OCI-LY7 (cell line): ENCODE data around the gene PDPN. TPM values are rescaled to one million over a fixed set of nuclear protein-coding genes. Genes with fewer than 3 reads are reported as not detected.

Experiments used
- BruUV-seq: library from RNA; stranded (reverse); fragments of 400-500 nt; replicated peaks from 2 replicates; lab custom pipeline; 2021; lab: Mats Ljungman, UMichigan
- CTCF ChIA-PET: fragments of 300-600 bp; sonication (Branson Sonifier 250); formaldehyde crosslinking; loops from one replicate; lab custom pipeline; 2022; ENCODE audit warnings: antibody characterized with exemption; ENCODE audit not compliant: unreplicated experiment; lab: Charles Lee
- POLR2A ChIA-PET: fragments of 300-600 bp; sonication (Branson Sonifier 250); formaldehyde crosslinking; loops from one replicate; lab custom pipeline; 2022; ENCODE audit warnings: antibody characterized with exemption; lab: Charles Lee
- DNase-seq: peaks from one replicate; pipeline ENCODE4 v3.0.0-alpha.2; 2015; ENCODE audit warnings: low spot score
- H2AFZ ChIP-seq: fragments of 200-600 bp; sonication (generic), shearing (Covaris generic); 2 replicates; pipeline ENCODE4 v1.6.1; 2014; ENCODE audit warnings: mild to moderate bottlenecking, antibody characterized with exemption, low read length, moderate library complexity
- H3K27ac ChIP-seq: fragments of 200-600 bp; sonication (generic); 2 replicates; pipeline ENCODE4 v1.5.1; 2014; ENCODE audit warnings: mixed run types, low read depth, mild to moderate bottlenecking, moderate library complexity, low read length, inconsistent platforms; ENCODE audit not compliant: poor library complexity, severe bottlenecking
- H3K36me3 ChIP-seq: fragments of 200-600 bp; sonication (generic); 2 replicates; pipeline ENCODE4 v1.6.1; 2014; ENCODE audit warnings: mild to moderate bottlenecking, antibody characterized with exemption, low read length, moderate library complexity, mixed read lengths; ENCODE audit not compliant: insufficient read depth
- H3K4me1 ChIP-seq: fragments of 200-600 bp; sonication (generic); 2 replicates; pipeline ENCODE4 v1.5.1; 2014; ENCODE audit warnings: mild to moderate bottlenecking, low read length; ENCODE audit not compliant: insufficient read depth, poor library complexity, severe bottlenecking
- H3K4me2 ChIP-seq: fragments of 200-600 bp; sonication (generic); 2 replicates; pipeline ENCODE4 v1.6.1; 2014; ENCODE audit warnings: mild to moderate bottlenecking, low read length
- H3K4me3 ChIP-seq: fragments of 200-600 bp; sonication (generic); 2 replicates; pipeline ENCODE4 v1.5.1; 2014; ENCODE audit warnings: mild to moderate bottlenecking, low read depth, low read length; ENCODE audit not compliant: poor library complexity, severe bottlenecking
- H3K79me2 ChIP-seq: fragments of 200-600 bp; sonication (generic); 2 replicates; pipeline ENCODE4 v1.6.1; 2016; ENCODE audit warnings: low read depth, mild to moderate bottlenecking, low read length, moderate library complexity, mixed read lengths; ENCODE audit not compliant: insufficient read depth
- H3K9me2 ChIP-seq: fragments of 200-600 bp; sonication (generic); 2 replicates; pipeline ENCODE4 v1.6.1; 2016; ENCODE audit warnings: mild to moderate bottlenecking, low read length, mixed read lengths; ENCODE audit not compliant: insufficient read depth
- H3K9me3 ChIP-seq: fragments of 200-600 bp; sonication (generic); 2 replicates; pipeline ENCODE4 v1.6.1; 2014; ENCODE audit warnings: mild to moderate bottlenecking, mixed run types, low read length, mixed read lengths
- H4K20me1 ChIP-seq: fragments of 200-600 bp; sonication (generic); 2 replicates; pipeline ENCODE4 v1.6.1; 2014; ENCODE audit warnings: mild to moderate bottlenecking, antibody characterized with exemption, low read length, moderate library complexity, mixed read lengths; ENCODE audit not compliant: insufficient read depth
- EZH2phosphoT487 ChIP-seq: fragments of 200-600 bp; sonication (generic); IDR thresholded peaks from 2 replicates; pipeline ENCODE4 v1.6.1; 2018; ENCODE audit warnings: low read depth, borderline replicate concordance, mild to moderate bottlenecking, mixed run types, antibody characterized with exemption, low read length, moderate library complexity, mixed read lengths
- intact Hi-C: fragments of 100-400 bp; cut with micrococcal nuclease; formaldehyde crosslinking; loops from one replicate; pipeline ENCODE4 v1.10.0; 2022; ENCODE audit not compliant: unreplicated experiment
- total RNA-seq, 2 experiments: library from RNA; depleted of rRNA in 1 of 2; stranded (reverse); fragments of >200 nt in 1 of 2; shearing (Covaris generic) in 1 of 2; gene quantifications; 2 replicates each; pipeline ENCODE4 v1.2.3, GENCODE V29; 2014 to 2022
- TF ChIP-seq, protein P1 (sequence below): fragments of 200-600 bp; sonication (generic); conservative IDR thresholded peaks from 2 replicates; pipeline ENCODE4 v1.5.1; 2014; ENCODE audit warnings: mild to moderate bottlenecking, antibody characterized with exemption, low read length, moderate library complexity, mixed read lengths

PDPN gene
- total RNA-seq, 2 experiments from 2014 or later = not detected

DNA sequence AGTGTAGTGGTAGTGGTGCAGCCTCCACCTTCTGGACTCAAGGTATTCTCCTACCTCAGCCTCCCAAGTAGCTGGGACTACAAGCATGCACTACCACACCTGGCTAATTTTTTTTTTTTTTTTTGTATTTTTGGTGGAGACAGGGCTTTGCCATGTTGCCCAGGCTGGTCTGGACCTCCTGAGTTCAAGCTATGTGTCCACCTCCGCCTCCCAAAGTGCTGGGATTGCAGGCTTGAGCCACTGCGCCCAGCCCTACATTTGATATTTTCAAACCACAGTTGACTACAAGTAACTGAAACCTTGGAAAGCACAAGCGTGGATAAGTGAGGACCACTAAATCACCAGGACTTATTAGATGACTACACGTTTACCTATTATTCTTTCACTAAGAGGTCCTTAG is 10.0 kb upstream of the PDPN start:
- H3K4me2 ChIP-seq = no peak overlapping the region
- ChIA-PET CTCF (no interaction called here), POLR2A (no interaction called here)
- intact Hi-C loops = no loop called here
- no peaks in the 10 kb centered on the region for H3K36me3 ChIP-seq
- H3K79me2 ChIP-seq = no peaks in the 10 kb centered on the region
- H2AFZ ChIP-seq = no peak overlapping the region
- H3K9me2 ChIP-seq = no peaks in the 10 kb centered on the region
- no peak for DNase-seq
- H3K4me3 ChIP-seq = no peak overlapping the region
- BruUV-seq = no TSS peak
- no peaks in the 10 kb centered on the region for H4K20me1 ChIP-seq
- no peaks in the 10 kb centered on the region for H3K4me1 ChIP-seq
- H3K27ac ChIP-seq = no peak overlapping the region
- no peaks in the 10 kb centered on the region for H3K9me3 ChIP-seq
- TF ChIP-seq, protein P1, sequence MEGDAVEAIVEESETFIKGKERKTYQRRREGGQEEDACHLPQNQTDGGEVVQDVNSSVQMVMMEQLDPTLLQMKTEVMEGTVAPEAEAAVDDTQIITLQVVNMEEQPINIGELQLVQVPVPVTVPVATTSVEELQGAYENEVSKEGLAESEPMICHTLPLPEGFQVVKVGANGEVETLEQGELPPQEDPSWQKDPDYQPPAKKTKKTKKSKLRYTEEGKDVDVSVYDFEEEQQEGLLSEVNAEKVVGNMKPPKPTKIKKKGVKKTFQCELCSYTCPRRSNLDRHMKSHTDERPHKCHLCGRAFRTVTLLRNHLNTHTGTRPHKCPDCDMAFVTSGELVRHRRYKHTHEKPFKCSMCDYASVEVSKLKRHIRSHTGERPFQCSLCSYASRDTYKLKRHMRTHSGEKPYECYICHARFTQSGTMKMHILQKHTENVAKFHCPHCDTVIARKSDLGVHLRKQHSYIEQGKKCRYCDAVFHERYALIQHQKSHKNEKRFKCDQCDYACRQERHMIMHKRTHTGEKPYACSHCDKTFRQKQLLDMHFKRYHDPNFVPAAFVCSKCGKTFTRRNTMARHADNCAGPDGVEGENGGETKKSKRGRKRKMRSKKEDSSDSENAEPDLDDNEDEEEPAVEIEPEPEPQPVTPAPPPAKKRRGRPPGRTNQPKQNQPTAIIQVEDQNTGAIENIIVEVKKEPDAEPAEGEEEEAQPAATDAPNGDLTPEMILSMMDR = no peak
- TF ChIP-seq EZH2phosphoT487 = no peak

DNA sequence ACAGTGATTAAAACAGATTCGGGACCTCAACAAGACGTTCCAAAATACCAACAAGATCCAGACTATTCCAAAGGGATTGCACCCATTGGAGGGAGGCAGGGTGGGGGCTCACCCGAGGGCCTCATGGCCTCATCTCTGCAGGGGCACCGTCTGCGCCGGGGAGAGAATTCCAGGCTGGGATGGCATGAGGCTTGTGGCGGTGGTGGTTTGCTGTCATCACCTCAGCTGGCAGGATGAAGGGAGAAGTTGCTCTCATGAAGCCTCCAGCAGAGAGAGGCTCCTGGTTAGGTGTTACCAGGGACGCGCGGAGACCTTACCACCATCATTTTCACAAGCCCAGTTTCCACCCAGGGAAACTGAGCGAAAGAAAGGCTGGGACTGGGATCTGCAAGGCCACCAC is 6.7 kb upstream of the PDPN start:
- H3K4me1 ChIP-seq = no peaks in the 10 kb centered on the region
- no peak for DNase-seq
- H4K20me1 ChIP-seq = no peaks in the 10 kb centered on the region
- H3K27ac ChIP-seq = no peak overlapping the region
- H3K4me3 ChIP-seq = no peak overlapping the region
- no peak overlapping the region for H3K4me2 ChIP-seq
- BruUV-seq = no TSS peak
- ChIA-PET CTCF (no interaction called here), POLR2A (no interaction called here)
- intact Hi-C loops = no loop called here
- H3K79me2 ChIP-seq = no peaks in the 10 kb centered on the region
- TF ChIP-seq, protein P1 = no peak
- TF ChIP-seq EZH2phosphoT487 = no peak
- H2AFZ ChIP-seq = no peak overlapping the region
- no peaks in the 10 kb centered on the region for H3K36me3 ChIP-seq
- H3K9me2 ChIP-seq = no peaks in the 10 kb centered on the region
- no peaks in the 10 kb centered on the region for H3K9me3 ChIP-seq

DNA sequence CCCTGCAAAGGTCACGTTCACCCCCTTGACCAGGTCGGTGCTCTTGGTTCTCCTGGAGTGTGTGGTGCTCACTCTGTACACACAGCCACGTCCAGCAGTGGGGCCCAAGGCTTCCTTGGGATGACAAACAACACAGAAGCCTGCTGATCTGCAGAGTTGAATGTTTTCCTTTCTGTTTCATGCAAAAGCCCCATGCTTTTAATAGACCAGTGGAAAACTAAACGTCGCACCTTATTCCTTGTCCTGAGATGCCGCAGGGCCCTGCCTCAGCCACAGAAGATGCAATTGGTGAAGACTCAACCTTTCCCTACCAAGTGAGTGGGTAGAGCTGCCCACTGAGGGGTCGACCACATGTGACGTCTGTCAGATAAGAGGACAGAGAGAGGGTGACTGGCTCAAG is 5.8 kb upstream of the PDPN start:
- no peaks in the 10 kb centered on the region for H3K79me2 ChIP-seq
- TF ChIP-seq, protein P1 = no peak
- no peak for TF ChIP-seq EZH2phosphoT487
- H3K4me1 ChIP-seq = no peaks in the 10 kb centered on the region
- no TSS peak for BruUV-seq
- no peak overlapping the region for H3K4me2 ChIP-seq
- no peak for DNase-seq
- no peak overlapping the region for H2AFZ ChIP-seq
- ChIA-PET POLR2A (no interaction called here), CTCF (no interaction called here)
- no peaks in the 10 kb centered on the region for H3K36me3 ChIP-seq
- intact Hi-C loops = no loop called here
- H3K9me3 ChIP-seq = no peaks in the 10 kb centered on the region
- no peaks in the 10 kb centered on the region for H3K9me2 ChIP-seq
- H3K4me3 ChIP-seq = no peak overlapping the region
- no peaks in the 10 kb centered on the region for H4K20me1 ChIP-seq
- H3K27ac ChIP-seq = no peak overlapping the region
